CD4-positive, alpha-beta T cell (primary cell): ENCODE data around the gene PRF1. TPM values are rescaled to one million over a fixed set of nuclear protein-coding genes. Genes with fewer than 3 reads are reported as not detected.
"Not testable (repeated sequence)": the region's sequence is repeated elsewhere in the genome, so short reads cannot be mapped to it uniquely, and the experiment has no call there.

Experiments used
- ATAC-seq: fragments of 200-7000 bp; cut with Tn5 transposase; one replicate; pipeline ENCODE4 v1.10.0; 2022; ENCODE audit warnings: mild to moderate bottlenecking; ENCODE audit not compliant: poor library complexity
- CTCF ChIA-PET: fragments of 350-600 bp; sonication (Branson Sonifier 250); formaldehyde crosslinking; loops from one replicate; lab custom pipeline; 2021; ENCODE audit warnings: antibody characterized with exemption, inconsistent platforms; lab: Charles Lee
- POLR2A ChIA-PET: fragments of 350-600 bp; sonication (Branson Sonifier 250); formaldehyde crosslinking; loops from one replicate; lab custom pipeline; 2021; ENCODE audit warnings: antibody characterized with exemption, inconsistent platforms; lab: Charles Lee
- DNase-seq, 14 experiments: peaks; one replicate each; pipeline ENCODE4 v3.0.0-alpha.2; 2013 to 2020; ENCODE audit warnings: mixed read lengths in 2 of 14
- H3K27ac ChIP-seq, 2 donors: one replicate each; pipeline versions ENCODE4 v1.5.1 to v1.7.0; 2013; ENCODE audit warnings: low read length in 2 of 2, low read depth in 1 of 2, mild to moderate bottlenecking in 1 of 2
- H3K27me3 ChIP-seq, 2 experiments: 1 replicate in 1 of 2; 2 replicates in 1 of 2; pipeline versions ENCODE4 v1.6.1 to v1.7.0; 2013; ENCODE audit warnings: low read length in 2 of 2, control low read depth in 1 of 2, mild to moderate bottlenecking in 1 of 2, moderate library complexity in 1 of 2; ENCODE audit not compliant: insufficient read depth in 2 of 2, control insufficient read depth in 1 of 2
- H3K36me3 ChIP-seq: one replicate; pipeline ENCODE4 v1.6.1; 2013; ENCODE audit warnings: low read length, control low read depth; ENCODE audit not compliant: insufficient read depth
- H3K4me1 ChIP-seq: one replicate; pipeline ENCODE4 v1.6.1; 2013; ENCODE audit warnings: low read length, control low read depth; ENCODE audit not compliant: insufficient read depth
- H3K4me3 ChIP-seq: one replicate; pipeline ENCODE4 v1.5.1; 2013; ENCODE audit warnings: mild to moderate bottlenecking, low read length, moderate library complexity
- H3K9me3 ChIP-seq, 2 experiments: 1 replicate in 1 of 2; 2 replicates in 1 of 2; pipeline versions ENCODE4 v1.6.1 to v1.7.0; 2013; ENCODE audit warnings: low read length in 2 of 2, mild to moderate bottlenecking in 2 of 2, control low read depth in 1 of 2, moderate library complexity in 1 of 2; ENCODE audit not compliant: control insufficient read depth in 1 of 2, insufficient read depth in 1 of 2
- H3K27ac Mint-ChIP-seq: one replicate; pipeline ENCODE4 v1.8.0; 2020; ENCODE audit warnings: mixed read lengths
- H3K27me3 Mint-ChIP-seq: one replicate; pipeline ENCODE4 v1.8.0; 2021; ENCODE audit warnings: mixed read lengths
- H3K36me3 Mint-ChIP-seq: one replicate; pipeline ENCODE4 v1.8.0; 2021; ENCODE audit warnings: low read depth, mixed read lengths
- H3K4me1 Mint-ChIP-seq: one replicate; pipeline ENCODE4 v1.8.0; 2021; ENCODE audit warnings: low read depth, mixed read lengths
- H3K4me3 Mint-ChIP-seq: one replicate; pipeline ENCODE4 v1.8.0; 2020; ENCODE audit warnings: mild to moderate bottlenecking, mixed read lengths
- H3K9me3 Mint-ChIP-seq: one replicate; pipeline ENCODE4 v1.8.0; 2020; ENCODE audit warnings: mixed read lengths
- CTCF ChIP-seq: fragments of 200-600 bp; IDR thresholded peaks from one replicate; pipeline ENCODE4 v1.8.0; 2022; ENCODE audit warnings: antibody characterized with exemption, mild to moderate bottlenecking
- intact Hi-C, 2 experiments: fragments of 100-400 bp; cut with DNase I in 1 of 2; cut with micrococcal nuclease in 1 of 2; formaldehyde crosslinking; loops; one replicate each; pipeline versions ENCODE4 v1.15.1 to v1.9.0; 2023 to 2025; cut with DNase I, micrococcal nuclease
- total RNA-seq, 174 experiments: library from RNA in 2 of 174; stranded (reverse) in 2 of 174; gene quantifications; one replicate each; pipeline ENCODE4 v1.2.3 and lab custom pipeline; 2021 to 2026

PRF1 gene
- total RNA-seq, 2 experiments from 2014 or later, result 7.4 to 9.4 TPM

- Histone ChIP-seq H3K27me3 (no peaks in the 10 kb centered on the region), H3K9me3 (peaks cover 0 to 9% of the 10 kb centered on the region in 2 experiments), H3K27ac (no peak overlapping the region), H3K4me3 (no peak overlapping the region), H3K4me1 (no peaks in the 10 kb centered on the region), H3K36me3 (no peaks in the 10 kb centered on the region)
- Mint-ChIP-seq H3K27me3 (peaks cover 9% of the 10 kb centered on the region), H3K36me3 (no peaks in the 10 kb centered on the region), H3K27ac (no peak overlapping the region), H3K4me1 (no peaks in the 10 kb centered on the region), H3K9me3 (peaks cover 2% of the 10 kb centered on the region), H3K4me3 (no peak overlapping the region)
- ChIA-PET CTCF (no interaction called here), POLR2A (no interaction called here)
- TF ChIP-seq CTCF, result no peak
- intact Hi-C loops, result no loop called here
- DNase-seq, result no peak
- ATAC-seq, result no peak
Measured at GRCh38 chr10:70634011-70634410, 31.5 kb upstream of the PRF1 start.

- H3K36me3 Mint-ChIP-seq, H3K36me3 ChIP-seq, POLR2A ChIA-PET: not testable (repeated sequence)
Measured at GRCh38 chr10:70631735-70632134, 29.2 kb upstream of the PRF1 start.

DNA sequence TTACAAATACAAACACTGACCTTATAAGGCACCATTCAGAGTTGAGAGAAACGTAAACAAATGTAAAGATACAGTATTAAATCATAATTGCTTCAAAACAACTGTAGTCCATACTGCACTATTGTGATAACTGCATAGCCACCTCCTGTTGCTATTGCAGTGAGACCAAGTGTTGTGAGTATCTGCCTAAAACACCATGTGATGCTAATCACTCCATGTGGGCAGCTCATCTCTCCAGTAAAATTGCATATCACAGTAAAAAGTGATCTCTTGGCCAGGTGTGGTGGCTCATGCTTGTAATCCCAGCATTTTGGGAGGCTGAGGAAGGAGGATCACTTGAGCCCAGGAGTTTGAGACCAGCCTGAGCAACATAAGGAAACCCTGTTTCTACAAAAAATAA, 26.8 kb upstream of the PRF1 start:
- Mint-ChIP-seq H3K27me3 (peaks cover 9% of the 10 kb centered on the region), H3K4me1 (no peaks in the 10 kb centered on the region), H3K36me3 (no peaks in the 10 kb centered on the region), H3K4me3 (no peak overlapping the region), H3K27ac (no peak overlapping the region), H3K9me3 (peaks cover 2% of the 10 kb centered on the region)
- Histone ChIP-seq H3K36me3 (no peaks in the 10 kb centered on the region), H3K4me3 (no peak overlapping the region), H3K4me1 (no peaks in the 10 kb centered on the region), H3K27ac (no peak overlapping the region), H3K9me3 (peaks cover 8 to 9% of the 10 kb centered on the region in 2 experiments), H3K27me3 (no peaks in the 10 kb centered on the region)
- POLR2A ChIA-PET, result no interaction called here
- CTCF ChIA-PET, result no interaction called here
- DNase-seq (no peak), ATAC-seq (no peak)
- TF ChIP-seq CTCF, result no peak
- intact Hi-C loops, result no loop called here

More at GRCh38 chr10:70631735-70632134, 29.2 kb upstream of the PRF1 start:
- intact Hi-C loops, H3K4me1 ChIP-seq, H3K27ac Mint-ChIP-seq, H3K9me3 ChIP-seq, H3K27me3 ChIP-seq, H3K4me3 Mint-ChIP-seq, DNase-seq, H3K4me1 Mint-ChIP-seq, H3K4me3 ChIP-seq, H3K9me3 Mint-ChIP-seq, H3K27me3 Mint-ChIP-seq, H3K27ac ChIP-seq, CTCF ChIA-PET, ATAC-seq: not testable (repeated sequence)

DNA sequence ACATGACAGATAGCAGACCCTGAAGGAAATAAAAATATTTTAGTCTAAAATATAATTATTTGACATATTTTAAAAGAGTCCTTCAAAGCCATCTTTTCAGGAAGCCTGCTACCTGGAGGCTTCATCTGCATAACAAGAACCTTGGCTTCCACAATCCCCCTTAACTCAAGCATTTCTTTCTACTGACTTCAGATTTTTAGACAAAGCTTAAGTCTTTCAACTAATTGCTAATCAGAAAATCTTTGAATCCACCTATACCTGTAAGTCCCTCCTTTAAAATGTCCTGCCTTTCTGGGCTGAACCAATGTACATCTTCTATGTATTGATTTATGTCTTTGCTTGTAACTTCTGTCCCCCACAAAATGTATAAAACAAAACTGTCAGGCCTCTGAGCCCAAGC, 23.5 kb upstream of the PRF1 start:
- Histone ChIP-seq H3K4me3 (no peak overlapping the region), H3K27me3 (no peaks in the 10 kb centered on the region), H3K36me3 (no peaks in the 10 kb centered on the region), H3K4me1 (no peaks in the 10 kb centered on the region), H3K27ac (no peak overlapping the region), H3K9me3 (peaks cover 8 to 21% of the 10 kb centered on the region in 2 experiments)
- Mint-ChIP-seq H3K36me3 (no peaks in the 10 kb centered on the region), H3K9me3 (peaks cover 2% of the 10 kb centered on the region), H3K4me3 (no peak overlapping the region), H3K27me3 (no peaks in the 10 kb centered on the region), H3K27ac (no peak overlapping the region), H3K4me1 (no peaks in the 10 kb centered on the region)
- DNase-seq (no peak), ATAC-seq (no peak)
- ChIA-PET CTCF (no interaction called here), POLR2A (no interaction called here)
- intact Hi-C loops, result no loop called here
- TF ChIP-seq CTCF, result no peak
